HG03175 (cell line): ENCODE data around the gene RNLS.
"Not testable (repeated sequence)": the region's sequence is repeated elsewhere in the genome, so short reads cannot be mapped to it uniquely, and the experiment has no call there.

Source experiments
- ATAC-seq: cut with Tn5 transposase; IDR thresholded peaks from one replicate; pipeline ENCODE4 v1.9.1; 2021; ENCODE audit warnings: mild to moderate bottlenecking, moderate library complexity; ENCODE audit not compliant: unreplicated experiment

Gene RNLS

DNA sequence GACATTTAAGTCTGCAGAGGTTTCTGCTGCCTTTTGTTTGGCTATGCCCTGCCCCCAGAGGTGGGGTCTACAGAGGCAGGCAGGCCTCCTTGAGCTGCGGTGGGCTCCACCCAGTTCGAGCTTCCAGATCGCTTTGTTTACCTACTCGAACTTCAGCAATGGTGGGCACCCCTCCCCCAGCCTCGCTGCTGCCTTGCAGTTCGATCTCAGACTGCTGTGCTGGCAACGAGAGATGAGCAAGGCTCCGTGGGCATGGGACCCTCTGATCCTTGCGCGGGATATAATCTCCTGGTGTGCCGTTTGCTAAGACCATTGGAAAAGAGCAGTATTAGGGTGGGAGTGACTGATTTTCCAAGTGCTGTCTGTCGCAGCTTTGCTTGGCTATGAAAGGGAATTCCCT lies 227.4 kb downstream of the RNLS start:
- not testable (repeated sequence) for ATAC-seq

- ATAC-seq = no peak
Observed at GRCh38 chr10:88347597-88348304, 235.4 kb downstream of the RNLS start.

DNA sequence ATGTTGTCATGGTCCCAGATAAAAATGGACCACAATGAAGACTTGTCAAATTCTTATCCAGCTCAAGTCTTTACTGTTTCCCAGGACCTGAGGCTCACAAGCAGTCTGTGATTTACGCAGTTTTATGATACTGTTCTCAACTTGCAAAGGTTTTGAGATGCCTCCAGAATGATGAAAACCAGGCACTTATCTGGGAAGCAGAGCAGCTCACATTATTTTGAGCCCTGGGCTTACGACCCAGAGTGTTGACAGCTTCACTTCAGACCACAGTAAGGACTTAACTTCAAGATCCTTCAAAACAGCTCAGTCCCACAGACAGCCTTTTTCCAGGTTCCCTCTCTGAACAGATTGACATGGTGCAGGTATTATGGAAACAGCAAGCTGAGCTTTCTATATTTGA lies 236.1 kb downstream of the RNLS start:
- ATAC-seq = no peak

GRCh38 chr10:88346144-88346977 lies 236.8 kb downstream of the RNLS start:
- no peak for ATAC-seq

DNA sequence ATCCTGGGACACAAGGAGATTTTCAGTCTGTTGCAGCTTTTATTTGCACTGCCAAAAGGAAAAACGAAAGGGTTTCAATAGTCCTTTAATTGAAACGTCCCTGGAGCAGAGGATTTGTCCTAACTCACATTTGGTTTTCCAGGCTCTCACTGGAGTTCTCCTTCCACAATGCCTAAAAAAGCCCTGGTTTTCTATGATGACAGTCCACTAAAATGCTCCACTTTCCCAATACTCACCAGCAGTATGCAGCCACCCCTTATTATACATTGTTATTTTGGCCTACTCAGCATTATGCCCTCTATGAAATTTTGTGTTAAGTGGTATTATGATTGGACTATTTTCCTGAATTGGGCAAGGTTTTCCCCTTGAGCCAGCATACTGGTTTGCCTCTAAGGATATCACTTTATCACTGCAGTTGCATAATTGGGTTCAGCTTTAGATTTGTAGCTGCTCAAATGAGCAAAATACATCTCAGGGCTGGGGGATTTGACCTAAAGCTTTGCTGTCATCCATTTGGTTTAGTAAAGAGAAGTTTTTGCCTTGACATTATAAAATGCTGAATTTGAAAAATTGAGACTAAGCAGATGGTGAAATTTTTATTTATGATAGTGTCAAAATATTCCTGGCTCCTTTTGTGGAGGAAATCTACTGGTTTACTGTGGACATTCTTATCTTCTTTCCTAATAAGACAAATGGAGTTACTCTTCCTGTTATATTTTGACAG lies 239.2 kb downstream of the RNLS start:
- ATAC-seq = no peak

- no peak for ATAC-seq
Observed at GRCh38 chr10:88342733-88343310, 240.3 kb downstream of the RNLS start.

- no peak for ATAC-seq
Observed at GRCh38 chr10:88337134-88337533, 246.0 kb downstream of the RNLS start.

DNA sequence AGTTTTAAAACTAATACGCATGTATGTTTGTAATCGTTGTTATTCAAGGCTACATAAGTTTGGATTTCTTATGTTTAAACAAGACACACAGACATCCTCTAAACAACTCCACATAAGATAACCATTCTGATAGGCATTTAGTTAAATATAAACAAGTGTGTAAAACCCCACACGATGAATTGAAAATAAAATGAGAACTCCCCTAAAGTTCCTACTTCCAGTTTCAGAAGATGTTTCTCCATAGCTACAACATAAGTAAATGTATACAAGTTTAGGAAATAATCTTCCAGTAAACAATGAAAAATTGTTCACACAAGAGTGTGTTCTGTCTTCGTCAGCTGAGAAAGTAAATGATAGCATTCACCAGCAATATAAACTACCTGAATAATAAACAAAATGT lies 246.8 kb downstream of the RNLS start:
- ATAC-seq = no peak

DNA sequence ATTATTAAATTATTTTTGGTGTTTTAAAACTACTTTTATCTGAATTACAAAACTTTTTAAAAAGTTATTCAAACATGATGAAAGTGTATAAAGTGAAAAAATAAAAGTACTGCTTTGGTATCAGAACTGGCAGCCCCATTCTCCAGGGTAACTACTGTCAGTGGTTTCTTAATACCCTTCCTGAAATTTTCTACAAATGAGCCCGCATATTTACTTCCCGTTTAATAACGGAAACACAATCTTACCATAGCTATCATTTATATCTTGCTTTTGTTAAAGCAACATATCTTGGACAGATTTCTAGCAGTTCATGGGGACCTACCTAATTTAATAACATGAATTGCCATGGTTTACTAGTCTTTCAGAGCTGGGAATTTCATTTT lies 249.9 kb downstream of the RNLS start:
- ATAC-seq = no peak

DNA sequence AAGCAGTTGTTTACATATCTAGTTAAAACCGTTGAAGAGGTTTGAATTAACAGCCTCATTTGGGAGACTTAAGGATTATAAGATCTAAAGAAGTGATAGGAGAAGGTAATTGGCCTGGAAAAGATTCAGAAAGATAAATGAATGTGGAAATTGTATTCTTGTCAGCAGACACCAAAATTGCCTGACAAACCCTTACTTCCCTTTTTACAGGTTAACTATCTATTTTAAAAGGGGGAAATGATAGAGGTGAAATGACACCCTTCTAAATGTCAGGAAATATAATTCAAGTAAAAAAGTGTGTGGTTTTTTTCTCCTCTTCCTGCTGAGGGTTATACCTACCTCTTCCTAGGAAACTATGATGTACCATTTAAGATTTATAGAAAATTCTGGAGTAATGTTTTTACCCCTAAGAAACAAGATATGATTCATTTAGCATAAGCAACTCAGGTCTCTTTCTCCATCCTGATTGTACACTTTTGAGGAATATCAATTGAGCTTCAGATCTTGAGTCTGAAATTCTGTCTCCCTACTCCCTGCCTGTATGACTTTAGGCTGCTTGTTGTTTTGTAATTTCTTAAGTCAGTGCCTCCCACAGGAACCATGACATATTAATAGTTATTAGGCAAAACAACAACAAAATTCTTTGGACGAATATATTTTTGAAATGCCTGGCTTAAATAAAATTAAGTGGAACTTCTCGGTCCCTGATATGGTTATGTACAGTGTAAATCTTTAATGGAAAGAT lies 250.4 kb downstream of the RNLS start:
- no peak for ATAC-seq

GRCh38 chr10:88330174-88330573 lies 252.9 kb downstream of the RNLS start:
- ATAC-seq = no peak

DNA sequence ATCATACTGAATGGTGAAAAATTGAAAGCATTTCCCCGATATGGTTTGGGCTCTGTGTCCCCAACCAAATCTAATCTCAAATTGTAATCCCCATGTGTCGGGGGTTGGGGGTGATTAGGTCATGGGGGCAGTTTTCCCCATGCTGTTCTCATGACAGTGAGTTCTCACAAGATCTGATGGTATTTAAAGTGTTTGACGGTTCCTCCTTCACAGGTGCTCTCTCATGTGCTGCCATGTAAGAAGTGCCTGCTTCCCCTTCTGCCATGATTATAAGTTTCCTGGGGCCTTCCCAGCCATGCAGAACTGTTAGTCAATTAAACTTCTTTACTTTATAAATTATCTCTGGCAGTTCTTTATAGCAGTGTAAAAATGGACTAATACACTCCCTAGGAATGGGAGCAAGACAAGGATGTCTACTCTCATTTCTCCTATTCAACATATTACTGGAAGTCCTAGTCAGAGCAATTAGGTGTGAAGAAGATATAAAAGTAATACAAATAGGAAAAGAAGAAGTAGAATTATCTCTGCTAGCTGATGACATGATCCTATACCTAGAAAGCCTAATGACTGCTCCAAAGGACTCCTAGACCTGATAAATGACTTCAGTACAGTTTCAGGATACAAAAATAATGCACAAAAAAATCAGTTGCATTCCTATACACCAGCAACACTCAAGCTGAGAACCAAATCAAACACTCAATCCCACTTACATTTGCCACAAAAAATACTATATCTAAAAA lies 260.6 kb downstream of the RNLS start:
- no peak for ATAC-seq

GRCh38 chr10:88319960-88320517 lies 263.1 kb downstream of the RNLS start:
- no peak for ATAC-seq

DNA sequence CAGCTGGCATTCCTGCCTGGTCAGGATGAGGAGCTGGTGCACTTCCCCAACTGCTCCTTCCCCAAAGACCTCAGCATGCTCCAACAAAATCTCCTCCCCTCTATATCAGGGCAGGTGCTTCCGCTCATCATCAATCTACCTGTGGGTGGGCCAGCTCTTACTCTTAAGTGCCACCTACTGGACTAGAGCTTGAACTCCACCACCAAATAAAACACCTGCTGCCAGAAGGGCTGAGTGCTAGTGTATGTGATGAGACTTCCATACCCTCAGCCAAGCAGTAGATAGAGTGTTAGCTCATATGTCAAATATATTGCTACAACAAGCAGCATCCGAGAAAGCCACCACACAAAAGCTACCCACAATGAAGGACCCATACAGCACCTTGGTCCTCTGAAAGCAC lies 264.3 kb downstream of the RNLS start:
- no peak for ATAC-seq

- no peak for ATAC-seq
Observed at GRCh38 chr10:88317099-88317498, 266.0 kb downstream of the RNLS start.

GRCh38 chr10:88316292-88316861 lies 266.7 kb downstream of the RNLS start:
- ATAC-seq = no peak

- ATAC-seq = no peak
Observed at GRCh38 chr10:88315755-88316154, 267.4 kb downstream of the RNLS start.

- ATAC-seq = no peak
Observed at GRCh38 chr10:88314362-88314761, 268.8 kb downstream of the RNLS start.

DNA sequence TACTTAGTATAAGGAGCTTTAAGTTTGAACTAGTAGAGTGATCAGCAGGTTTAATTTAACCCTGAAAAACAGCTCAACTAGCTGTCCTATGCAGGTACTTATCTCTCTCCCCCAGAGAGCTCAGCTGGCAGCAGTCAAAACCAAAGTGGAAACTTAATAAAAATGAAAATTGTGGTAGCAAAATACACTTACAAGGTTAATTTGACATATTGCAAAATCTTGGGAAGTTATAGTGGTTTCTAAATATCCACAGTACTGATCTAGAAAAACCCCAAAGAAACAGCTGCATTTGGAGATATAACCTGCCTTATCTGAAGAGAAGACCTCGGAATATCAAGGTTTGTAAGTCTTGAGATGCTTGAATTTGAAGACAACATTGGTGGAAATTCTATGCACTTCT lies 269.2 kb downstream of the RNLS start:
- no peak for ATAC-seq
